ENCODE measurements around the gene MAL.

The MAL gene

GRCh38 chr2:94994063-94994913 is 31.2 kb upstream of the MAL start:
- Histone ChIP-seq H3K9ac (ENCODE audit: insufficient read length) (no peak overlapping the region), H3K36me3 (ENCODE audit: insufficient read depth, low read length) (no peaks in the 10 kb centered on the region), H3K9me3 (ENCODE audit: low read depth, low read length) (no peaks in the 10 kb centered on the region), H3K27ac (no peak overlapping the region), H3K4me3 (no peak overlapping the region)
- no peak for DNase-seq (ENCODE audit: low read depth, low spot score)
- TF ChIP-seq FOXP2 (optimal IDR thresholded peaks at IDR 0.05; ENCODE audit: control extremely low read depth, extremely low read length, insufficient read depth): no peak
- no peak for TF ChIP-seq EZH2 (IDR thresholded peaks at IDR 0.05)

DNA sequence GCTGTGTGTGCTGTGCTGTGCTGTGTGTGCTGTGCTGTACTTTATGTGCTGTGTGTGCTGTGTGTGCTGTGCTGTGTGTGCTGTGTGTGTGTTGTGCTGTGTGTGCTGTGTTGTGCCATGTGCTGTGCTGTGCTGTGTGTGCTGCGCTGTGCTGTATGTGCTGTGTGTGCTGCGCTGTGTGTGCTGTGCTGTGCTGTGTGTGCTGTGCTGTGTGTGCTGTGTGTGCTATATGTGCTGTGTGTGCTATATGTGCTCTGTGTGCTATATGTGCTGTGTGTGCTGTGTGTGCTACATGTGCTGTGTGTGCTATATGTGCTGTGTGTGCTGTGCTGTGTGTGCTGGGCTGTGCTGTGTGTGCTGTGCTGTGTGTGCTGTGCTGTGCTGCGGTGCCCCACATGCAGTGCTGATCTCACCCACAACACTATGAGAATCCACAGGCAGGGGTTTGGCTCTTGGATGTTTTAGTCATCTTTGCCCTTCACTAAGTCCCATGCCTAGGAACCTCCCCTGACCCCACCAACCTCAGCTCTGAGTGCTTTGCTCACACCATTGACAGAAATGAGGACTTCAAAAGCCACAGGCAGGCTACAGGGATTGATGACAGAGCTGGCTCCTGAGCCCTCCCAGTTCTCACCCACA is 30.5 kb upstream of the MAL start:
- H3K27ac ChIP-seq: no peak overlapping the region
- no peaks in the 10 kb centered on the region for H3K9me3 ChIP-seq (ENCODE audit: low read depth, low read length)
- DNase-seq (ENCODE audit: low read depth, low spot score): no peak
- H3K4me3 ChIP-seq: no peak overlapping the region
- no peak overlapping the region for H3K9ac ChIP-seq (ENCODE audit: insufficient read length)
- TF ChIP-seq FOXP2 (optimal IDR thresholded peaks at IDR 0.05; ENCODE audit: control extremely low read depth, extremely low read length, insufficient read depth) (no peak), POLR2AphosphoS5 (IDR thresholded peaks at IDR 0.05; ENCODE audit: borderline replicate concordance, low read depth, low read length) (no peak), EZH2 (IDR thresholded peaks at IDR 0.05) (no peak)
- no peaks in the 10 kb centered on the region for H3K36me3 ChIP-seq (ENCODE audit: insufficient read depth, low read length)

- Histone ChIP-seq H3K36me3 (ENCODE audit: insufficient read depth, low read length) (no peaks in the 10 kb centered on the region), H3K9me3 (ENCODE audit: low read depth, low read length) (no peaks in the 10 kb centered on the region), H3K4me3 (peak overlapping the region; percentile 63), H3K9ac (ENCODE audit: insufficient read length) (no peak overlapping the region), H3K27ac (peak overlapping the region; percentile 78)
- TF ChIP-seq EZH2 (IDR thresholded peaks at IDR 0.05): no peak
- TF ChIP-seq POLR2AphosphoS5 (IDR thresholded peaks at IDR 0.05; ENCODE audit: borderline replicate concordance, low read depth, low read length): no peak
- TF ChIP-seq FOXP2 (optimal IDR thresholded peaks at IDR 0.05; ENCODE audit: control extremely low read depth, extremely low read length, insufficient read depth): no peak
- peak; percentile 45 for DNase-seq (ENCODE audit: low read depth, low spot score)
Measured at GRCh38 chr2:94995553-94996304, 29.8 kb upstream of the MAL start.

DNA sequence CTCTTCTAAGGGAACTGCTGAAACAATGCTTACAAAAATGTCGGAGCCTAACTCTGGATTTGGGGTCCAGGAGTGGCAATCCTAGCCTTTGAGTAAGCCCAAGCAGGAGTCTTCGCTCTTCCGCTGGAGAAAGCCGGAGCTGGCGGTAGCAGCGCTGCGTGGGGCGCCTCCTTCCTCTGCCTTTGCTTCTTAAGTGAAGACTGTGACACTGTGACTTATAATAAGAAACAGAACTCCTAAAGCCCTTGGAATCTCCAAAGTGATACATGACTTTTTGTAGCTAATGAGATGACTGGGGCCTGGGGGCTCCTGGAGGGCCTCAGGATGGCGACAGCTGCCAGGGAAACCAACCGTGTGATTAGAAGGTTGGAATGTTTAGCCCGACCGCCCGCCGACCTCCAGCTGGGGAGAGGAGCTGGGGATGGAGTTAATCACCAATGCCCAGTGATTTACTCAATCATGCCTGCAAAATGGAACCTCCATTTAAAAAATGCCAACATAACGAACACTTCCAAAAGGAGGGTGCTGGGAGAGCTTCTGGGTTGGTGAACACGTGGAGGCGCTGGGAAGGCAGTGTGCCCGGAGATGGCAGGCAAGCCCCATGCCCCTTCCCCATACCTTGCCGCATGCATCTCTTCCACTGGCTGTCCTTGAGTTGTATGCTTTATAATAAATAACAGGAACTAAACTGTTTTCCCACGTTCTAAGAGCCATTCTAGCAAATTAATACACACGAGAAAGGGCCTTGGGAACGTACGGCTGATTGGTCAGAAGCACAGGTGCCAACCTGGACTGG is 29.0 kb upstream of the MAL start:
- Histone ChIP-seq H3K36me3 (ENCODE audit: insufficient read depth, low read length) (no peaks in the 10 kb centered on the region), H3K9me3 (ENCODE audit: low read depth, low read length) (no peaks in the 10 kb centered on the region), H3K4me3 (peak overlapping the region; percentile 63), H3K27ac (peak overlapping the region; percentile 78; the same call in 1 of the 2 replicates), H3K9ac (ENCODE audit: insufficient read length) (no peak overlapping the region)
- DNase-seq (ENCODE audit: low read depth, low spot score): peak; percentile 30
- no peak for TF ChIP-seq FOXP2 (optimal IDR thresholded peaks at IDR 0.05; ENCODE audit: control extremely low read depth, extremely low read length, insufficient read depth)
- TF ChIP-seq POLR2AphosphoS5 (IDR thresholded peaks at IDR 0.05; ENCODE audit: borderline replicate concordance, low read depth, low read length): no peak
- no peak for TF ChIP-seq EZH2 (IDR thresholded peaks at IDR 0.05)

DNA sequence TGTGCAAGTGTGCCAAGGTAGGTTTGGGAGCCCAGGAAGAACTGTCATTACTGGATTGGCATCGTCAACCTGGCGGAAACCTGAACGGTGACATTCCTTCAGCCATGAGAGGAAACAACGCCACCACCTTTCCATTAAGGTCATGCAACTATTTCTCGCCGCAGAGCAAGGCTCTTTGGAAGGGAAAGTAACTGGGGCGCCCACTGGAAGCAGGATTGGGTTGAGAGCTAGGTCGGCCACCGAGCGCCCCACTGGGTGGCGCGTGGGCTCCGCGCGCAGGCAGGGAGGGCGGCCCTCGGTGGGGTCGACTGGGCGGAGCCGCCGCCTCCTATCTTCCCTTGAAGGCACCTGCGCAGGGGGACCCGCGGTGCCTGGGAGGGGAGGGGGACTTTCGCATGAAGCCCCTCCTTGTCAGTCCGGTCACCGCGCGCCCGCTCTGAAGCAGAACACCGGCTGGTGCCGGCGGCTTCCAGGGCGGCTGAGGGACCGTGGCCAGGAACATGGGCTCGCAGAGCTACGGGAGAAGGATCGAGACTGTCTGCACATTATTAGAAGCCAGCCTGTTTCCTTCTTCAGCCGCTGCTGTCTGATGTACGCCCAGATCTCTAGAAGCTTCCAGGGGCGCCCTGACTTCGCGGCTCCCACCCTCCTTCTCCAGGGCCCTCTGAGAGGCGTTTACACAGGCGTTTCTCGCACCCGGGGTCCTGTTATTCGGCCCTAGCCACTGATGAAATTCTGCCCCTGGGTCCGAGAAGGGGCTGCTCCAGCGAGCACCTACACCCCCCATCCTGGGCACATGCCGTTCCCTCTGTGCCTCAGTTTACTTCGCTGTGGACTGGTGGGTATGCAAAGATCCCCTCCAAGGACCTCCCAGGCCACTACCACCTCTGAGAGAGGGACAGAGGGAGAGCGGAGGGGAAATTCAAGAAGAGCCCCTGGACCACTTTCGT is 27.3 kb upstream of the MAL start:
- Histone ChIP-seq H3K4me3 (no peak overlapping the region), H3K9me3 (ENCODE audit: low read depth, low read length) (no peaks in the 10 kb centered on the region), H3K27ac (no peak overlapping the region), H3K9ac (ENCODE audit: insufficient read length) (no peak overlapping the region), H3K36me3 (ENCODE audit: insufficient read depth, low read length) (no peaks in the 10 kb centered on the region)
- no peak for TF ChIP-seq EZH2 (IDR thresholded peaks at IDR 0.05)
- TF ChIP-seq POLR2AphosphoS5 (IDR thresholded peaks at IDR 0.05; ENCODE audit: borderline replicate concordance, low read depth, low read length): no peak
- no peak for TF ChIP-seq FOXP2 (optimal IDR thresholded peaks at IDR 0.05; ENCODE audit: control extremely low read depth, extremely low read length, insufficient read depth)
- DNase-seq (ENCODE audit: low read depth, low spot score): no peak

DNA sequence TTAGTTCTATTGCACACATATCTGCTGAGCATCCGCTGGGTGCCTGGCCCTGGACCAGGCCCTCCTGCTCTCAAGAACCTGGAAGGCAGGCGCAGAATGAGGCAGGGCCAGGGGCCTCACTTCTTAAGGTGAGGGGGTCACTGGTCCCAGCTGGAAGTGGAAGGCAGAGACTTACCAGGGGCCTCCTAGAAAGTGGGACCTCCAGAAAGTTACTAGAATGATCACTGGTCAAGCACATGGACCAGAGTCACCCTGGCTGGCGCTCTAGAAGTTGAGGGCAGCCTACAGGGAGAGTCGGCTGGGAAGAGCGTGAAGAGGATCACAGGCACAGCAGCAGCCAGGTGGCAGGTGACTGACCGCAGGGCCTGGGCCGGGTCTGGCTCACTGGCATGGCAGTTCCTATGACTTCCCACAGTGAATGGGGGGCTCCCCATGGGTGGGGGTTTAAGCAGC is 26.1 kb upstream of the MAL start:
- Histone ChIP-seq H3K4me3 (no peak overlapping the region), H3K36me3 (ENCODE audit: insufficient read depth, low read length) (no peaks in the 10 kb centered on the region), H3K27ac (no peak overlapping the region), H3K9me3 (ENCODE audit: low read depth, low read length) (no peaks in the 10 kb centered on the region), H3K9ac (ENCODE audit: insufficient read length) (no peak overlapping the region)
- TF ChIP-seq POLR2AphosphoS5 (IDR thresholded peaks at IDR 0.05; ENCODE audit: borderline replicate concordance, low read depth, low read length): no peak
- TF ChIP-seq EZH2 (IDR thresholded peaks at IDR 0.05): no peak
- no peak for TF ChIP-seq FOXP2 (optimal IDR thresholded peaks at IDR 0.05; ENCODE audit: control extremely low read depth, extremely low read length, insufficient read depth)
- DNase-seq (ENCODE audit: low read depth, low spot score): no peak

DNA sequence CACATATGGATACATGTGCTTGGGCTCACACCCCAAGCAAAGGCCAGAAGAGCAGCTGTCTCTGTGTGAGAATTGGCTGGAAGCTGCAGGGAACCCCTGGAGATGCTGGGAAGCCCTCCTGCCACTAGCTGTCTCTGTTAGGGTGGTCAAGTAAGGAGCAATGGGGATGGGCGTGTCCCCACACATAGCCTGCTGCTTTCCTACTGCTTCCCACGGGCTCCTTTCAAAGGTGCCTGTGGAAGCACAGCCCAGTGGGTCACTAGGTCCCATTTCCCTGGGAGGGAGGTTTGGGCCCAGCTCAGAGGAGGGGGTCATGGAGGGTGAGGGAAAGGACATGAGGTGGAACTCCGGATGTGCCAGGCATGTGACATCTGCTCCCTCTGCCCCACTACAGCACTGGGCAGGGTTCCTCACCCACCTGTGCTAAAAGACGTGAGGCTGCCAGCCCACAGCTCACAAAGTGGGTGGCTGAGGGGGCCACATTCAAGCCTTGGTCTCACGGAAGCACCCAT is 24.4 kb upstream of the MAL start:
- Histone ChIP-seq H3K36me3 (ENCODE audit: insufficient read depth, low read length) (no peaks in the 10 kb centered on the region), H3K4me3 (no peak overlapping the region), H3K9me3 (ENCODE audit: low read depth, low read length) (no peaks in the 10 kb centered on the region), H3K27ac (no peak overlapping the region), H3K9ac (ENCODE audit: insufficient read length) (no peak overlapping the region)
- DNase-seq (ENCODE audit: low read depth, low spot score): no peak
- TF ChIP-seq FOXP2 (optimal IDR thresholded peaks at IDR 0.05; ENCODE audit: control extremely low read depth, extremely low read length, insufficient read depth) (no peak), POLR2AphosphoS5 (IDR thresholded peaks at IDR 0.05; ENCODE audit: borderline replicate concordance, low read depth, low read length) (no peak), EZH2 (IDR thresholded peaks at IDR 0.05) (no peak)
